GM12878 (cell line): ENCODE results near the gene DHX16. TPM values are rescaled to one million over a fixed set of nuclear protein-coding genes. Genes with fewer than 3 reads are reported as not detected.

Experiments
- CBX5 ChIP-seq: sonication (generic); IDR thresholded peaks from 2 replicates; pipeline ENCODE4 v1.6.1; 2016; ENCODE audit warnings: low read depth, moderate library complexity, mild to moderate bottlenecking, inconsistent platforms
- CREB1 ChIP-seq: IDR thresholded peaks from 2 replicates; pipeline ENCODE4 v1.6.1; 2012; ENCODE audit warnings: low read depth, mild to moderate bottlenecking, inconsistent platforms
- FOXM1 ChIP-seq: IDR thresholded peaks from 2 replicates; pipeline ENCODE4 v1.6.1; 2012; ENCODE audit warnings: low read depth, mild to moderate bottlenecking, inconsistent platforms, low read length, moderate library complexity
- HCFC1 ChIP-seq: fragments of 150-350 bp; IDR thresholded peaks from 2 replicates; pipeline ENCODE4 v1.6.1; 2014; ENCODE audit warnings: low read length
- HDGF ChIP-seq: fragments of 450-650 bp; IDR thresholded peaks from 2 replicates; pipeline ENCODE4 v1.6.1; 2016; ENCODE audit warnings: antibody characterized with exemption
- IRF3 ChIP-seq: fragments of 450-650 bp; IDR thresholded peaks from 2 replicates; pipeline ENCODE4 v1.6.1; 2014; ENCODE audit warnings: mild to moderate bottlenecking
- MTA2 ChIP-seq: fragments of 450-650 bp; IDR thresholded peaks from 2 replicates; pipeline ENCODE4 v1.6.1; 2016; ENCODE audit warnings: low read depth, mild to moderate bottlenecking, moderate library complexity
- NBN ChIP-seq: fragments of 450-650 bp; IDR thresholded peaks from 2 replicates; pipeline ENCODE4 v1.6.1; 2016
- NR2C1 ChIP-seq: fragments of 450-650 bp; IDR thresholded peaks from 2 replicates; pipeline ENCODE4 v1.6.1; 2017; ENCODE audit warnings: antibody characterized with exemption, mild to moderate bottlenecking, moderate library complexity
- PML ChIP-seq: IDR thresholded peaks from 2 replicates; pipeline ENCODE4 v1.6.1; 2012; ENCODE audit warnings: low read length, inconsistent platforms
- REST ChIP-seq: IDR thresholded peaks from 2 replicates; pipeline ENCODE4 v1.6.1; 2012; ENCODE audit warnings: mild to moderate bottlenecking, low read depth, low read length
- SMAD1 ChIP-seq: fragments of 450-650 bp; IDR thresholded peaks from 2 replicates; pipeline ENCODE4 v1.6.1; 2018; ENCODE audit warnings: mild to moderate bottlenecking, low read depth; ENCODE audit not compliant: partially characterized antibody
- SRF ChIP-seq, 2 experiments: IDR thresholded peaks; 2 replicates each; pipeline ENCODE4 v1.6.1; 2011; ENCODE audit warnings: low read depth in 2 of 2, low read length in 2 of 2, mild to moderate bottlenecking in 1 of 2, moderate library complexity in 1 of 2
- STAT1 ChIP-seq: fragments of 450-650 bp; conservative IDR thresholded peaks from 2 replicates; pipeline ENCODE4 v1.6.1; 2014; ENCODE audit warnings: antibody characterized with exemption, mild to moderate bottlenecking
- ZBTB33 ChIP-seq: fragments of 450-650 bp; IDR thresholded peaks from 2 replicates; pipeline ENCODE4 v1.6.1; 2017; ENCODE audit warnings: mild to moderate bottlenecking
- ZNF622 ChIP-seq: fragments of 450-650 bp; IDR thresholded peaks from 2 replicates; pipeline ENCODE4 v1.6.1; 2017; ENCODE audit warnings: mild to moderate bottlenecking, inconsistent platforms
- ZSCAN29 ChIP-seq: fragments of 450-650 bp; IDR thresholded peaks from 2 replicates; pipeline ENCODE4 v1.6.1; 2017; ENCODE audit warnings: mild to moderate bottlenecking, moderate library complexity
- polyA plus RNA-seq, 11 experiments: library from polyadenylated mRNA; depleted of rRNA in 4 of 11; unstranded in 6 of 11; stranded (reverse) in 5 of 11; fragments of >200 nt; fragmentation: Nextera tagmentation in 4 of 11; fragmentation: Illumina TruSeq in 1 of 11; extraction: Ambion mirVana in 4 of 11; extraction: Trizol in 1 of 11; gene quantifications; 1 replicate in 1 of 11; 2 replicates in 10 of 11; pipeline versions ENCODE4 v1.2.1 to v1.2.3, GENCODE V29; 2011 to 2016; ENCODE audit warnings: inconsistent platforms in 2 of 11, missing spikeins in 2 of 11, low read depth in 1 of 11
- total RNA-seq, 4 experiments: library from RNA; depleted of rRNA in 3 of 4; stranded (reverse); fragments of >200 nt in 3 of 4; fragmentation: Illumina TruSeq in 1 of 4; extraction: Trizol in 1 of 4; gene quantifications; 2 replicates each; pipeline versions ENCODE4 v1.2.1 to v1.2.3, GENCODE V29; 2013 to 2021
- TF ChIP-seq, protein P1 (sequence below): fragments of 450-650 bp; IDR thresholded peaks from 2 replicates; pipeline ENCODE4 v1.6.1; 2017; ENCODE audit warnings: mild to moderate bottlenecking, moderate library complexity
- TF ChIP-seq, protein P2 (sequence below): IDR thresholded peaks from 2 replicates; pipeline ENCODE4 v1.6.1; 2012; ENCODE audit warnings: low read length, inconsistent platforms

DHX16 gene
- total and polyA plus RNA-seq, 10 of the 15 experiments (the other 5 are each of a cell fraction or from before 2014, with no cell fraction given), result 10.1 to 41.4 (median 38.3) TPM

- TF ChIP-seq, protein P1, sequence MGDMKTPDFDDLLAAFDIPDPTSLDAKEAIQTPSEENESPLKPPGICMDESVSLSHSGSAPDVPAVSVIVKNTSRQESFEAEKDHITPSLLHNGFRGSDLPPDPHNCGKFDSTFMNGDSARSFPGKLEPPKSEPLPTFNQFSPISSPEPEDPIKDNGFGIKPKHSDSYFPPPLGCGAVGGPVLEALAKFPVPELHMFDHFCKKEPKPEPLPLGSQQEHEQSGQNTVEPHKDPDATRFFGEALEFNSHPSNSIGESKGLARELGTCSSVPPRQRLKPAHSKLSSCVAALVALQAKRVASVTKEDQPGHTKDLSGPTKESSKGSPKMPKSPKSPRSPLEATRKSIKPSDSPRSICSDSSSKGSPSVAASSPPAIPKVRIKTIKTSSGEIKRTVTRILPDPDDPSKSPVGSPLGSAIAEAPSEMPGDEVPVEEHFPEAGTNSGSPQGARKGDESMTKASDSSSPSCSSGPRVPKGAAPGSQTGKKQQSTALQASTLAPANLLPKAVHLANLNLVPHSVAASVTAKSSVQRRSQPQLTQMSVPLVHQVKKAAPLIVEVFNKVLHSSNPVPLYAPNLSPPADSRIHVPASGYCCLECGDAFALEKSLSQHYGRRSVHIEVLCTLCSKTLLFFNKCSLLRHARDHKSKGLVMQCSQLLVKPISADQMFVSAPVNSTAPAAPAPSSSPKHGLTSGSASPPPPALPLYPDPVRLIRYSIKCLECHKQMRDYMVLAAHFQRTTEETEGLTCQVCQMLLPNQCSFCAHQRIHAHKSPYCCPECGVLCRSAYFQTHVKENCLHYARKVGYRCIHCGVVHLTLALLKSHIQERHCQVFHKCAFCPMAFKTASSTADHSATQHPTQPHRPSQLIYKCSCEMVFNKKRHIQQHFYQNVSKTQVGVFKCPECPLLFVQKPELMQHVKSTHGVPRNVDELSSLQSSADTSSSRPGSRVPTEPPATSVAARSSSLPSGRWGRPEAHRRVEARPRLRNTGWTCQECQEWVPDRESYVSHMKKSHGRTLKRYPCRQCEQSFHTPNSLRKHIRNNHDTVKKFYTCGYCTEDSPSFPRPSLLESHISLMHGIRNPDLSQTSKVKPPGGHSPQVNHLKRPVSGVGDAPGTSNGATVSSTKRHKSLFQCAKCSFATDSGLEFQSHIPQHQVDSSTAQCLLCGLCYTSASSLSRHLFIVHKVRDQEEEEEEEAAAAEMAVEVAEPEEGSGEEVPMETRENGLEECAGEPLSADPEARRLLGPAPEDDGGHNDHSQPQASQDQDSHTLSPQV, result peak; percentile 33; the same call in 1 of the 2 replicates
- TF ChIP-seq NR2C1 (peak; percentile 56; the same call in 1 of the 2 replicates), ZSCAN29 (no peak), PML (peak; percentile 59), MTA2 (0 out of 2 replicates have a peak, but pooled peaks have one; percentile 48), SRF (IDR thresholded peaks at IDR 0.05; ENCODE audit: low read depth in 2 of 2, low read length in 2 of 2) (no peak), IRF3 (no peak; the same call in 1 of the 2 replicates), HCFC1 (peak; percentile 35; the same call in 1 of the 2 replicates), ZBTB33 (no peak), STAT1 (0 out of 2 replicates have a peak, but pooled peaks have one; percentile 55), FOXM1 (no peak), NBN (peak; percentile 70), ZNF622 (no peak), HDGF (no peak), REST (0 out of 2 replicates have a peak, but pooled peaks have one; percentile 3), CBX5 (no peak), CREB1 (no peak; the same call in 1 of the 2 replicates), SMAD1 (peak; percentile 58)
- TF ChIP-seq, protein P2, sequence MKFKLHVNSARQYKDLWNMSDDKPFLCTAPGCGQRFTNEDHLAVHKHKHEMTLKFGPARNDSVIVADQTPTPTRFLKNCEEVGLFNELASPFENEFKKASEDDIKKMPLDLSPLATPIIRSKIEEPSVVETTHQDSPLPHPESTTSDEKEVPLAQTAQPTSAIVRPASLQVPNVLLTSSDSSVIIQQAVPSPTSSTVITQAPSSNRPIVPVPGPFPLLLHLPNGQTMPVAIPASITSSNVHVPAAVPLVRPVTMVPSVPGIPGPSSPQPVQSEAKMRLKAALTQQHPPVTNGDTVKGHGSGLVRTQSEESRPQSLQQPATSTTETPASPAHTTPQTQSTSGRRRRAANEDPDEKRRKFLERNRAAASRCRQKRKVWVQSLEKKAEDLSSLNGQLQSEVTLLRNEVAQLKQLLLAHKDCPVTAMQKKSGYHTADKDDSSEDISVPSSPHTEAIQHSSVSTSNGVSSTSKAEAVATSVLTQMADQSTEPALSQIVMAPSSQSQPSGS, result peak; percentile 9; the same call in 1 of the 2 replicates
Observed at GRCh38 chr6:30617565-30618269, 55.1 kb downstream of the DHX16 start, which contains the start of gene MRPS18B (continued).
